HCEC 1CT (cell line): Measurements from ENCODE around the gene TECPR1.
A peak's percentile ranks its signal among the peaks of the same experiment; 100 is the strongest.

Source experiments
- DNase-seq: peaks from one replicate; pipeline ENCODE4 v3.0.0-alpha.2; 2017

The TECPR1 gene

DNA sequence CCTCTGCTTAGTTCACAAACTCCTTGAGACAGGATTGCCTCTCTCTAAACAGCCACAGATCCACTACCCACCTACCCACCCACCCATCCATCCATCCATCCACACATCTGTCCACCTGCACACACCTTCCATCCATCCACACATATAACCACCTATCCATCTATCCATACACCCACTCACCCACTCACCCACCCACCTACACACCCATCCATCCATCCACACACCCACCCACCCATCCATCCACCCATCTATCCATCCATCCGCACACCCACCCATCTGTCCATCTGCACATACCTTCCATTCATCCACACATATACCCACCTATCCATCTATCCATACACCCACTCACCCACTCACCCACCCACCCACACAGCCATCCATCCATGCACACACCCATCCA lies 9.7 kb downstream of the TECPR1 start:
- no peak for DNase-seq

- DNase-seq, result no peak
These were observed 10.3 kb downstream of the TECPR1 start for GRCh38 chr7:98241674-98242241.

GRCh38 chr7:98240961-98241673 lies 10.9 kb downstream of the TECPR1 start:
- peak; percentile 31 for DNase-seq

DNA sequence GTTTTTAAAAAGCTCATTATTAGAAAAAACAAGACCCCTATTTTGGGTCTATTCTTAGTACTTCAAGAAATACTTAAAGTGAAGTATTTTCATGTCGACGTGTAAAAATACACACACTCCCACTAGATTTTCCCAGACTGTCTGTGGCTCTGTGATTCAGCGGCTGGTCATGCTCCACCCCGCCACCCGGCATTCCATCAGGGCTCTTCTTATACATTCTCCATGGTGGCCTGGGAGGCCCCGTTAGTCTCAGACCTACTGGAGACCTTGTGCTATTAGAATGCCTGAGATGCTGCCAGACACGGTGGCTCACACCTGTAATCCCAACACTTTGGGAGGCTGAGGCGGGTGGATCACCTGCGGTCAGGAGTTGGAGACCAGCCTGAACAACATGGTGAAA lies 13.1 kb downstream of the TECPR1 start:
- no peak for DNase-seq

DNA sequence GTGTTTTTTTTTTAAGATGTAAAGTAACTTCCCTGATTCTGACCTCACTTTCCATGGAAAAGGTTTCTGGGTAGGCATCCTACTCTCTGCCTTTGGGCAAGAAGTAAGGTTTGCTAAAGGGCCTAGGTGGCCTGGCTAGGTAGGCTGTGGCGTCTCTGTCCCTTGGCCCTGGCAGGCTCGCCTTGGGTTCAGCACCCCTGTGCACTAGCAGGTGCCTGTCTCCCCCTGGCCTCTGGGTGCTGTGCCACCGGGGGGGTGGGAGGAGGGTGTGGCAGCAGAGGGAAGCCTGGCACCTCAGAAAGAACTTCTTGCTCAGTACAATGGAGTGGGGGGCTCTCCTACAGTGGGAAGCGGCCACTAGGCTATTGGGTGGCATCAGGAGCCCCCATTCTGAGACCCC lies 14.0 kb downstream of the TECPR1 start:
- DNase-seq, result no peak

DNA sequence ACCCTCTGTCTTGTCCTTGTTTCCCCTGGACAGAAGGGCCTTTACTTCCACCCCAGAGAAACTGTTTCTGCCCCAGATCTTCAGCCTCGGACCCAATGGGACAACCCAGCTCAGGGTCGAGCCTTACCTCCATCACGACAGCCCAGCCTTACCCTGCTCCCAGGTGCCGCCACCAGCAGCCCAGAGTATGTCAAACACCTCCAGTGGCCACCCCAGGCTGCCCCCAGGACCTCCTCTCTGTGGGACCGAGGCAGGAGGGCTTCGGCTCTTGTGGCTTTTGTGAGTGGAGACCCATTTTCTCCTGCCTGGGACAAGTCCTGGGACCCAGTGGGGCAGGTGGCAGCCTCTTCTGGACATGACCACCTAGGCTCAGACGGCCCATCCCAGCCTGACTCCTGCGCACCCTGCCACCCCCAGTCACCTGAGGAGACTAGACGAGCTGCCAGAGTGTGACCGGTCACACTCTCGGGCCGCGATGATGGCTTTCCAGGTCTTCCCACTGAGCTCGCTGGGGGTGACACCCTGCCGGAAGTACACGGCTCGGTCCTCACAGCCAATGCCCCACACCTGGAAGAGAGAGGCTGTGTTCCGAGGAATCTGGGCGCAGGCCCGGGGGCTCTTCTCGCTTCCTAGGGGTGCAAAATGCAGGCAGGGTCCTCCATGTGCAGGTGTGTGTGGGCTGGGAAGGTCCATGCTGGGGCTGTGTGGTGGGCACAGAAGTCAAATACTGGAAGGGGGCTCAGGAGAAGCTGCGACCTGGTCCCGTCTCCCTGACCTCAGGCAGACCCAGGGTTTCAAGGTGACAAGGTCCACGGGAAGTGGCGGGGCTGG lies 15.5 kb downstream of the TECPR1 start:
- no peak for DNase-seq

DNA sequence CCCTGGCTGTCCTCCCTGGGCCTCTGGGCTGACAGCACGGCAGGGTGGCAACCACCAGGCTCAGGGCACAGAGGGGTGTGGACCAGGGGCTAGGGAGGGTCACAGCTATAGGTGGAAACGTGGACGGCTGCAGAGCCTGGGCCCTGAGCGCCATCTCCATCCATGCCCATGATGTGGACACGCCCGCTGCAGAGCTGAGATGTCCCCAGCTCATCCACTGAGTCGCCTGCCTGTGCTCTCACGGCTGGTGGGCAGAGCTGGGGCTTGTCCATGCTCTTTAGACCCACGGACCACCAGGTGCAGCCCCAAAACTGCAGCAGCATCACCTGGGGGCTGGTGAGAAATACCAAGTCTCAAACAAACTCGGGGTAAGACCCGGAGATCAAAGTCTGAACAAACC lies 16.1 kb downstream of the TECPR1 start:
- DNase-seq, result no peak

- DNase-seq, result no peak
These were observed 17.4 kb downstream of the TECPR1 start for GRCh38 chr7:98234429-98235147.

GRCh38 chr7:98233219-98234070 lies 18.6 kb downstream of the TECPR1 start:
- no peak for DNase-seq

GRCh38 chr7:98232799-98233198 lies 19.2 kb downstream of the TECPR1 start:
- DNase-seq, result no peak

- no peak for DNase-seq
These were observed 19.8 kb downstream of the TECPR1 start for GRCh38 chr7:98232263-98232585.

- DNase-seq, result no peak
These were observed 20.4 kb downstream of the TECPR1 start for GRCh38 chr7:98231493-98232262.

DNA sequence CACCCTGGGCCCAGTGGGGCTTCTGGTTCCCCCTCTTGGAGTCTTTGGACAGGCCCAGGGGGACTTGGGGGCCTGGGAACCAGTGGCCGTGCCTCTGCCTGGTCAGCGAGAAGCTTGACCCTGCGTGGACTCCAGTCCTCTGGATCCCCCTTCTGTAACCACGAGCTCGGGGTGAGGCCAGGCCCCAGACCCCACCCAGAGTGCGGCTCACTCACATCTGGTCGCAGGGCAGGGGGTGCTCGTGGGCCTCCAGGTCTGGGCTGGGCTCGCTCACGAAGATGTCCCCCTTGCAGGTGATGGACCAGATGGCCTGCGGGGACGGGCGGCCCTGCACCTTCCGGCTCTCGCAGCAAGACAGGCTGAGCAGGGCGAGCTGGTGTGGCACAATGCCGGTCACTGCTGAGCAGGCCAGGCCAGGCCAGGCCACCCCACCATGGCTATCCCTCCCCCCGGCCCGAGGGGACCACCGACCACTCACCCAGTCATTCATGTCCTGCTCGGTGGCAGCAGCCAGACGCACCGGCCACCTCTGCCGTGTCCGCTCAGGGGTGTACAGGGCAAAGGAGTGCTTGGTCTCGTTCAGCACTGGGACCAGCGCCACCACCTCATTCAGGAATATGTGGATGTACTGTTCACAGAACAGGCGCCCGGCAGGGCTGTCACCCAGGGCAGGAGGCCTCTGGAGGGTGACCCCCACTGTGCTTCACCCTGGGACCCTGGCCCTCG lies 21.1 kb downstream of the TECPR1 start:
- no peak for DNase-seq

DNA sequence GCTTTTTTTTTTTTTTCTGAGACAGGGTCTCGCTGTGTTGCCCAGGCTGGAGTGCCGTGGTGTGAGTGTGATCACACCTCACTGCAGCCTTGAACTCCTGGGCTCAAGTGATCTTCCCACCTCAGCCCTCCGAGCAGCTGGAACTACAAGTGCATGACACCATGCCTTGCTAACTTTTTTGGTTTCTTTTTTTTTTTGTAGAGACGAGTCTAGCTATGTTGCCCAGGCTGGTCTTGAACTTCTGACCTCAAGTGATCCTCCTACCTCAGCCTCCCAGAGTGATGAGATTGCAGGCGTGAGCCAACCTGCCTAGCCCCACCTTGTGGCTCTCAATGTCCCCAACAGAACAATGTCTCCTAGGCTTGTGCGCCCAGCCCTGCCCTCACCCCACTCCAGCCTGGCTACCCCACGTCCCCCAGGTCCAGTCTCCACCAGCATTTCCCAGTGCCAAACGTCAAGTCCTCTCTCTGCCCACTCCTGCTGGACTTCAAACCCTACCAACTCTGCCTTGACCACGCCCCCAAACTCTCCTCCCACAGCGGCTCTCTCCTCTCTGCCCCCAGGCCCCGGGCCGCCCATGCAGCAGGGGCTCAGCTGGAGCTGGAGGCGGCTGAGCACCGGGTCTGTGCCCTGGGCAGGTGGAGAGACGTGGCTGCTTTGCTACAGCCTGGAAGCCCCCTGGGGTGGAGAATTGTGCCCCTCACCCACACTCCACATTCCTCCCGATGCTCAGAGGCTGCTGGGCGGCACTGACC lies 21.9 kb downstream of the TECPR1 start:
- no peak for DNase-seq

DNA sequence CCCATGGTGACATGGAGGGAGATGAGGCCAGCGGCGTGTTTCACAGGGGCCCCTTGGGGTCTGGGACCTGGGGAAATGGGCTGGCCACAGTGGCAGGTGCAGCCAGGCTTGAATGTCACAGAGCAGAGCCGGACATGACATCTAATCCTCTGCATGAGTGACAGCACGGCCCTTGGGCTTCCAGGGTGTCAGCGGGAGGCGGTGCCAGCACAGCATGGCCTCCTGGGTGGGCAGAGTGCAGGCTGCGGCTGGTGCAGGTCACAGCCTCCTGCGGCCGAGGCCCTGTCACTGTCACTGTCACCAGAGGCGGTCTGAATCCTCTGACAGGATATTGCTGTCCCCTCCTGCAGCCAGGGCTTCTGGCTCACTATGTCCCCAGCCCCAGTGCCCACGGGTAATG lies 22.6 kb downstream of the TECPR1 start:
- DNase-seq, result no peak

- no peak for DNase-seq
These were observed 23.2 kb downstream of the TECPR1 start for GRCh38 chr7:98228801-98229200.

DNA sequence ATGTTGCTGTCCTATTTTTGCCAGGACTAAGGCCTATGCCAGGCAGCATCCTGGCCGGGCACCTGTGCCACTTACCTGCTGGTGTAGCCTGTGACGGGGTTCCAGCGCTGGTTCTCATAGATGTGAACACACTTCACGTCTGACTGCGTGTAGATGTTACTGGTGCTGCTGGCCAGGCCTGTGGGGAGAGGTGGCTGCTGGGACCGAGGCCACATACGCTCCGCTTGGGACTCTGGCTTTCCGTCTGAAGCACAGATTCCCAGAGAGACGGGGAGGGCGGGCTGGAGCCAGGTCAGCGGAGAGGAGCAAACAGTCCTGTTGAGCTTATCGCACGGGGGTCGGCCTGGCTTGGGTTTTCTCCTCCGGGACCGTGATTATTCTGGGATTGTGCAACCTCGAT lies 24.1 kb downstream of the TECPR1 start:
- DNase-seq, result no peak

DNA sequence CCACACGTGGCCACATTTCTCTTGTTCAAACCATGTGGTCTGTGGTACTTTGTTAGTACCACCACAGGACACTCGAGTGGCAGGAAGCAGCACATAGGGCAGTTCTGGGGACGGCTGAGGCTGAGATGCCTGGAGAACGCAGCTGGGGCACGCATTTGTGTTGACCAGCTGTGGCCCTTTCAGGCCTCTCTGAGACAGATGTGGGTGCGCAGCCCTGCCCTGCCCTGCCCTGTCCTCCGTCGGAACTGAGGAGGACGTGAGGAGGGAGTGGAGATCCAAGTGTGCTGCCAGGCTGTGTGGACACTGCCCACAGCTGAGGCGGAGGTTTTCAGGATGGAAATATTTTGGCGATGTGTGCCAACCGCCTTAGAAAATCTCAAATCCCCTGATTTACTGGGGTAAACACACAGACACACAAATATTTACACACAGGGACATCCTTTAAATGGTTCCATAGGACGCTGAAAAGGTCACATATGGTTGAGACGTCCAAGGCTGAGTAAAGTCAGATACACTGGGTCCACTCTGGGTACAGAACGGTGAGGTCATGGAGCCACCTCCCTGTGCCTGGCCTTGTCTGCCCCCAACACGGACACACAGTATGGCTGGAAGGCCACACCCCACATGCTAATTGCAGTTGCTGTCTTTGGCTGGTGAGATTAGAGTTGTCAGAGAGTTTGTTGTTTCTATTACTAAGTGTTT lies 26.0 kb downstream of the TECPR1 start:
- no peak for DNase-seq

GRCh38 chr7:98224701-98225181 lies 27.3 kb downstream of the TECPR1 start:
- no peak for DNase-seq
